Measurements from ENCODE around the gene SRGN. TPM values are rescaled to one million over a fixed set of nuclear protein-coding genes. Genes with fewer than 3 reads are reported as not detected.

SRGN gene
- total and polyA plus RNA-seq, 10 of the 15 experiments (the other 5 are each of a cell fraction or from before 2014, with no cell fraction given) = 382 to 2,414 (median 885) TPM

DNA sequence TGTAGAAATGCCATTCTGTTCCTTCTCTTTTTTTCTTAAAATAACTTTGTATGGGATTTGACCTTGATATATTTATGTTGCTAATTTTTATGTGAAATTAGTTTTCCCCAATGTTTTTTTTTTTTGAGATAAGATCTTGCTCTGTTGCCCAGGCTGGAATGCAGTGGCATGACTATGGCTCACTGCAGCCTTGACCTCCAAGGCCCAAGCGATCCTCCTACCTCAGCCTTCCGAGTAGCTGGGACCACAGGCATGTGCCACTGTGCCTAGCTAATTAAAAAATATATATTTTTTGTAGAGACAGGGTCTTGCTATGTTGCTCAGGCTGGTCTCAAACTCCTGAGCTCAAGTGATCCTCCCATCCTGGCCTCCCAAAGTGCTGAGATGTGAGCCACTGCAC, 52.1 kb downstream of the SRGN start:
- POLR2A ChIA-PET = no interaction called here
- H4K20me1 ChIP-seq (ENCODE audit: control insufficient read depth, insufficient read depth) = no peaks in the 10 kb centered on the region

More for the DNA sequence above, 52.1 kb downstream of the SRGN start:
- 100% methylated on average over 2 of the region's 2 CpGs for WGBS (ENCODE audit: insufficient coverage, insufficient replicate concordance, low lambda C conversion rate, missing lambda C conversion rate)
- no peaks in the 10 kb centered on the region; the same call in none of the 2 replicates for H3K79me2 ChIP-seq (ENCODE audit: control insufficient read depth, insufficient read depth, low read length)
- ATAC-seq (no peak), DNase-seq (ENCODE audit: low read depth, low spot score) (no peak), FAIRE-seq (no peak)
- no peak overlapping the region for H3K4me3 ChIP-seq
- SMC1A ChIA-PET (ENCODE audit: uncharacterized antibody, unreplicated experiment) = interaction anchor here (1.1 to 1.4 kb wide), 2 partner anchors 13 to 268 kb away, joined by 3 to 4 read pairs; no protein-coding TSS in a partner anchor
- RAD21 ChIA-PET (ENCODE audit: unreplicated experiment) = interaction anchor here (1.1 kb wide), 1 partner anchor 18 kb away, joined by 3 read pairs; no protein-coding TSS in a partner anchor
- no peak overlapping the region for H3K9ac ChIP-seq (ENCODE audit: control insufficient read depth, insufficient read depth, low read length)
- TF ChIP-seq SP1 (IDR thresholded peaks at IDR 0.05; ENCODE audit: low read depth, low read length) = no peak
- TF ChIP-seq HSF1 (IDR thresholded peaks at IDR 0.05; ENCODE audit: low read depth, low read length) = no peak
- no peak for TF ChIP-seq ZNF274 (IDR thresholded peaks at IDR 0.05; ENCODE audit: insufficient read depth, insufficient read length)
- TF ChIP-seq TBL1XR1 (IDR thresholded peaks at IDR 0.05; ENCODE audit: low read depth, low read length) = no peak
- TF ChIP-seq HDGF (IDR thresholded peaks at IDR 0.05) = no peak
- no peak for TF ChIP-seq EED (IDR thresholded peaks at IDR 0.05; ENCODE audit: low read depth)
- TF ChIP-seq CHD4 (IDR thresholded peaks at IDR 0.05) = no peak
- no peak for TF ChIP-seq MTA3 (IDR thresholded peaks at IDR 0.05; ENCODE audit: borderline replicate concordance, low read length)
- no peak for TF ChIP-seq ESRRA (IDR thresholded peaks at IDR 0.05; ENCODE audit: low read length)
- TF ChIP-seq ZNF384 (IDR thresholded peaks at IDR 0.05; ENCODE audit: borderline replicate concordance, low read depth, low read length) = no peak
- TF ChIP-seq HCFC1 (IDR thresholded peaks at IDR 0.05; ENCODE audit: low read length) = no peak
- TF ChIP-seq ZZZ3 (IDR thresholded peaks at IDR 0.05; ENCODE audit: control insufficient read depth, insufficient read length, low read depth) = no peak
- no peak for TF ChIP-seq FOXK2 (IDR thresholded peaks at IDR 0.05)
- TF ChIP-seq ZBTB40 (IDR thresholded peaks at IDR 0.05; ENCODE audit: borderline replicate concordance) = no peak
- TF ChIP-seq USF2 (IDR thresholded peaks at IDR 0.05; ENCODE audit: borderline replicate concordance, low read depth, low read length) = no peak
- no peak for TF ChIP-seq MYB (IDR thresholded peaks at IDR 0.05; ENCODE audit: borderline replicate concordance, low read depth, low read length)
- TF ChIP-seq EP300 (IDR thresholded peaks at IDR 0.05; ENCODE audit: borderline replicate concordance in 1 of 2, control insufficient read depth in 1 of 2, low read depth in 2 of 2, low read length in 2 of 2) = no peak
- no peak for TF ChIP-seq POLR2AphosphoS5 (IDR thresholded peaks at IDR 0.05; ENCODE audit: low read length)
- in situ Hi-C loops (cut with MboI) (no loop called here), intact Hi-C loops (cut with micrococcal nuclease; ENCODE audit: unreplicated experiment) (no loop called here)
- H3K36me3 ChIP-seq (ENCODE audit: control insufficient read depth in 2 of 2, insufficient read depth in 2 of 2, low read length in 1 of 2) = peaks cover 0 to 2% of the 10 kb centered on the region in 2 experiments; a peak in 3 of 4 replicates
- H2AFZ ChIP-seq (ENCODE audit: control insufficient read depth, low read depth, low read length) = no peak overlapping the region
- CTCF ChIA-PET = interaction anchor here (0.6 to 2.4 kb wide), 2 partner anchors 135 to 138 kb away, joined by 3 to 8 read pairs; no protein-coding TSS in a partner anchor
- no peaks in the 10 kb centered on the region for H3K4me1 ChIP-seq (ENCODE audit: control insufficient read depth, insufficient read depth, low read length)
- H3K4me2 ChIP-seq (ENCODE audit: control insufficient read depth, insufficient read depth) = no peak overlapping the region
- BruUV-seq (replicated peaks) = no TSS peak
- no peaks in the 10 kb centered on the region for H3K27me3 ChIP-seq (replicated peaks in 1 of 2; ENCODE audit: control insufficient read depth in 2 of 2, insufficient read depth in 2 of 2, low read length in 1 of 2)
- no peak overlapping the region for H3K27ac ChIP-seq (ENCODE audit: control insufficient read depth, insufficient read depth)
- H3K9me3 ChIP-seq (replicated peaks; ENCODE audit: control insufficient read depth, insufficient read depth, low read length) = no peaks in the 10 kb centered on the region

All from GM12878 (cell line).